ENCODE measurements around the gene FAM216B. TPM values are rescaled to one million over a fixed set of nuclear protein-coding genes. Genes with fewer than 3 reads are reported as not detected.

The FAM216B gene
- total RNA-seq, 1 donor from 2014 or later: not detected

DNA sequence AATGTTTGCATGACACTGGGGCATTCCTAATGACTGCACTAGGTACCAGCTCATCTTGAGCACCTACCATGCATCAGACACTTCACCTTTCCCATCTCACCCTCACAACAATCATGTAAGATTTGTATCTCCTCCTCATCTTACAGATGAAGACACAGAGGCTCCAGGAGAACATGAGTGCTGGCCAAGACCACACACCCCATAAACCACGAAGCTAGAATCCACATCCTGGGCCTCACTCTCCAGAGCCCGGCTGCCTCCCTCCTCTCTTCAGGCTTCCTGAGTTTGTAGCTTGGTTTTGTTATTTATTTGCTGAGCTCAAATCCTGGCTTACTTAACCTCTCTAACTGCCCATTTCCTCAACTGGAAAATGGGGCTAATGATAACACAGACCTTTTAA is 25.9 kb downstream of the FAM216B start:
- no peak overlapping the region for H3K27ac ChIP-seq
- intact Hi-C loops (cut with DNase I): no loop called here
- TF ChIP-seq CTCF (IDR thresholded peaks at IDR 0.05): no peak
- H3K27me3 ChIP-seq: no peaks in the 10 kb centered on the region
- no peaks in the 10 kb centered on the region for H3K4me1 ChIP-seq
- no peak for DNase-seq (ENCODE audit: low spot score in 2 of 2)
- H3K36me3 ChIP-seq: no peaks in the 10 kb centered on the region
- H3K9me3 ChIP-seq: no peaks in the 10 kb centered on the region
- H3K4me3 ChIP-seq: no peak overlapping the region

GRCh38 chr13:42807866-42808265 is 26.5 kb downstream of the FAM216B start:
- Histone ChIP-seq H3K4me1 (no peaks in the 10 kb centered on the region), H3K27ac (no peak overlapping the region), H3K27me3 (no peaks in the 10 kb centered on the region), H3K36me3 (no peaks in the 10 kb centered on the region), H3K4me3 (no peak overlapping the region), H3K9me3 (no peaks in the 10 kb centered on the region)
- intact Hi-C loops (cut with DNase I): no loop called here
- TF ChIP-seq CTCF (IDR thresholded peaks at IDR 0.05): no peak
- DNase-seq (ENCODE audit: low spot score in 2 of 2): no peak

- Histone ChIP-seq H3K27me3 (no peaks in the 10 kb centered on the region), H3K27ac (no peak overlapping the region), H3K9me3 (no peaks in the 10 kb centered on the region), H3K36me3 (no peaks in the 10 kb centered on the region), H3K4me3 (no peak overlapping the region), H3K4me1 (no peaks in the 10 kb centered on the region)
- no peak for DNase-seq (ENCODE audit: low spot score in 2 of 2)
- intact Hi-C loops (cut with DNase I): no loop called here
- TF ChIP-seq CTCF (IDR thresholded peaks at IDR 0.05): no peak
Measured at GRCh38 chr13:42808341-42808940, 27.1 kb downstream of the FAM216B start.

DNA sequence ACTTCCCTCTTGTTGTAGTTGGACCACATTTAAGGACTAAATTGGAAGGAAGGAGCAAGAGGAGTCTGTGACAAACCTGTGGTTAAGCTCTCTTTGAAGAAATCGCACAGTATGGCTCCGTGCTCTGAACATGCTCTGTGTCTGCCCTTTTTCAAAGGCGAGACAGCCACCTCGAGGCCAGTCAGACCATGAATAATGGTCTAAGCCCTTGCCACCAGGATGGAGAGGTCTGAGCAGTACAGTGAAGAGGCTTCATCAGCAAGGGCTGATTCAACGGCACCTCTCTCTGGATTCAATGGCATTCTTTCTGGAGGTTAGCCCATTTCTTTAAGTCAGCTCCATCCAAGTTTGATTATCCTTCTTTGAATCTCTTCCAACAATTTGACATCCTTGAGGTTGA is 30.9 kb downstream of the FAM216B start:
- DNase-seq (ENCODE audit: low spot score in 2 of 2): no peak
- no peak for TF ChIP-seq CTCF (IDR thresholded peaks at IDR 0.05)
- no peaks in the 10 kb centered on the region for H3K36me3 ChIP-seq
- intact Hi-C loops (cut with DNase I): no loop called here
- no peaks in the 10 kb centered on the region for H3K4me1 ChIP-seq
- H3K4me3 ChIP-seq: no peak overlapping the region
- H3K9me3 ChIP-seq: no peaks in the 10 kb centered on the region
- H3K27ac ChIP-seq: no peak overlapping the region
- no peaks in the 10 kb centered on the region for H3K27me3 ChIP-seq

GRCh38 chr13:42814868-42815267 is 33.5 kb downstream of the FAM216B start:
- H3K36me3 ChIP-seq: no peaks in the 10 kb centered on the region
- no peak for TF ChIP-seq CTCF (IDR thresholded peaks at IDR 0.05)
- H3K4me1 ChIP-seq: no peaks in the 10 kb centered on the region
- intact Hi-C loops (cut with DNase I): no loop called here
- H3K4me3 ChIP-seq: no peak overlapping the region
- H3K27ac ChIP-seq: no peak overlapping the region
- DNase-seq (ENCODE audit: low spot score in 2 of 2): no peak
- H3K27me3 ChIP-seq: no peaks in the 10 kb centered on the region
- no peaks in the 10 kb centered on the region for H3K9me3 ChIP-seq

- intact Hi-C loops (cut with DNase I): no loop called here
- TF ChIP-seq CTCF (IDR thresholded peaks at IDR 0.05): no peak
- H3K27ac ChIP-seq: no peak overlapping the region
- no peaks in the 10 kb centered on the region for H3K9me3 ChIP-seq
- no peaks in the 10 kb centered on the region for H3K36me3 ChIP-seq
- H3K27me3 ChIP-seq: no peaks in the 10 kb centered on the region
- H3K4me1 ChIP-seq: no peaks in the 10 kb centered on the region
- DNase-seq (ENCODE audit: low spot score in 2 of 2): no peak
- H3K4me3 ChIP-seq: no peak overlapping the region
Measured at GRCh38 chr13:42815681-42816080, 34.3 kb downstream of the FAM216B start.
